SW480 (cell line): ENCODE results near the gene PLEKHM1.
"Not testable (repeated sequence)": the region's sequence is repeated elsewhere in the genome, so short reads cannot be mapped to it uniquely, and the experiment has no call there.

Source experiments
- DNase-seq: peaks from one replicate; pipeline ENCODE4 v3.0.0-alpha.2; 2016; ENCODE audit warnings: low spot score

PLEKHM1 gene

GRCh38 chr17:45461524-45462327, 28.8 kb downstream of the PLEKHM1 start:
- DNase-seq = peak; percentile 46

GRCh38 chr17:45460422-45460821, 30.1 kb downstream of the PLEKHM1 start:
- DNase-seq = not testable (repeated sequence)

DNA sequence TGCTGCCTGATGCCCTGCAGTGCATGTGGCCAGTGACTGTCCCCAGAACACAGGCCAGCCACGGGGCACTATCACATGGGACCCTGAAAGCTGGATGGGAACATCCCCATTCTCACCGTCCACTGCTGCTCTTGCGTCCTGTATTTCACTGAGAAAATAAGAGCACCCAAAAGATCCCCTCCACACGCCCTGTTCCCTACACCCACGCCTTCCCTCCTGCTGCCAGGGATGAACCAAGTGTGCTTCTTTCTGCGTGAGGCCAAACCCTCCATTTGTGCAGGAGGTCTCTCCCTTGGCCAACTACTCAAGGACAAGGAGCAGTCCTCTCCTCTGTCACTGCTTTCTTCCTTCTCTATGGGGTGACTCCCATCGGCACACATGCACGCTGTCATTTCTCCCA, 36.2 kb downstream of the PLEKHM1 start:
- not testable (repeated sequence) for DNase-seq

DNA sequence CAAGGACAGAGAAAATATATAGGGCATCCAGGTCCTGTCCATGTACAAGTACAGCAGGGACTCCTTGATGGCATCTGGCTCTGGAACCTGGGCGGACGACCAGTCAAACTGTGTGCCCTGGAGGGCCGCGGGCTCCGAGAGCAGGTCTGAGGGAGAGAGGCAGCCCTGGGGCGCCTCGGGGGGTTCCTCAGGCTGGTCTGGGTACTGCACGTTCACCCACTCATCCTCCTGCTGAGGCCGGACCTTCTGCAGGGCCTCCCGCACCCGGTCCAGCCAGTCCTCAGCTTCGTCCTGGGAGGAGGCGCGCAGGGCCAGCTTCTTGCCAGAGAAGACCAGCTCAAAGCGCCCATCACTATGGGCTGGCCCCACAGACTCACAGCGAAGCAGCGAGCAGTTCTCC, 36.8 kb downstream of the PLEKHM1 start:
- DNase-seq = not testable (repeated sequence)

- DNase-seq = not testable (repeated sequence)
Observed at GRCh38 chr17:45453225-45453534, 37.3 kb downstream of the PLEKHM1 start.

GRCh38 chr17:45452329-45453224, 37.9 kb downstream of the PLEKHM1 start:
- DNase-seq = not testable (repeated sequence)

DNA sequence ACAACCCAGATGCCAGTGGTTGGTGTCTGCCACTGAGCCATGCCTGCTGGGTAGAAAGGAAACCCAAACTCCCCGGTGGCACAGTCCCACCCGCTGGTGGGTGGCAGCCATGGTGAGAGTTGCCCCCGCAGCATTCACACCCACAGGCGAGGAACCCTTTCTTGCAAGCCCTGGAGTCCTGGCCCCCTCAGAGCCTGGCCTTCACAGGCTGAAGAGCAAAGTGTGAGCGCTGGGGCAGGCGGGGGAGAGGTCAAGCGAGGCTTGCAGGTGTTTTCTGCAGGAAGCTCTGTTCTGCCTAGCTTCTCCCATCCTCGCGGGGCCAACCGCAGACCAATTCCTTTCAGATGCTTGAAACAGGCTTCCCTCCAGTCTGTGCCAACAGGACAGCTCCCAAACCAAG, 38.9 kb downstream of the PLEKHM1 start:
- not testable (repeated sequence) for DNase-seq

- no peak for DNase-seq
Observed at GRCh38 chr17:45451131-45451530, 39.4 kb downstream of the PLEKHM1 start.

DNA sequence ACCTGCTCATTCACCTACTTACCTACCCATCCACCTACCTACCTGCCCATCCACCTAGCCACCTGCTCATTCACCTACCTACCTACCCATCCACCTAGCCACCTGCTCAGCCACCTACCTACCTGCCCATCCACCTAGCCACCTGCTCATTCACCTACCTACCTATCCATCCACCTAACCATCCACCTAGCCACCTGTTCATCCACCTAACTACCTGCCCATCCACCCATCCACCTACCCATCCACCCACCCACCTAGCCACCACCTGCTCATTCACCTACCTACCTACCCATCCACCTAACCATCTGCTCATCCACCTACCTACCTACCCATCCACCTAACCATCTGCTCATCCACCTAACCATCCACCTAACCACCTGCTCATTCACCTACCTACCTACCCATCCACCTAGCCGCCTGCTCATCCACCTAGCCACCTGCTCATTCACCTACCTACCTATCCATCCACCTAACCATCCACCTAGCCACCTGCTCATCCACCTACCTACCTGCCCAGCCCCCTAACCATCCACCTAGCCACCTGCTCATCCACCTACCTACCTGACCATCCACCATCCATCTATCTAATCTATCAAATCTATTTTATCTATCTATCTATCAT, 40.7 kb downstream of the PLEKHM1 start:
- not testable (repeated sequence) for DNase-seq

- not testable (repeated sequence) for DNase-seq
Observed at GRCh38 chr17:45449260-45449659, 41.3 kb downstream of the PLEKHM1 start.

DNA sequence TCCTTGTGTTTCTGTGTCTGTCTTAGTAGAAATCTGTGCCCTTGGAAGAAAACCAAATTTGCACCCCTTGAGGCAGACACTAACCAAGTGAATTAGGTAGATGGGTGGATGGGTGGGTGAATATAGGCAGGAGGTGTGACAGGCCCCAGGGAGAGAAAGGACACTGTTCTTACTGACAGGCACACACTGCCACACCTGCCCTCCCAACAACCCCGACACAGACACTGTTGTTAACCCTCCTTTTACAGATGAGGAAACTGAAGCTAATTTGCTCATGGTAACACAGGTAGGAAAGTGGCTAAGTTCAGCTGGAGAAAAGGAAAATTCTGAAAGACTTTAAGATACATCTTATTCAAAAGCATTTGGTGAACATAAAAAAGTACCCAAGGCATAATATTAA, 42.0 kb downstream of the PLEKHM1 start:
- not testable (repeated sequence) for DNase-seq

DNA sequence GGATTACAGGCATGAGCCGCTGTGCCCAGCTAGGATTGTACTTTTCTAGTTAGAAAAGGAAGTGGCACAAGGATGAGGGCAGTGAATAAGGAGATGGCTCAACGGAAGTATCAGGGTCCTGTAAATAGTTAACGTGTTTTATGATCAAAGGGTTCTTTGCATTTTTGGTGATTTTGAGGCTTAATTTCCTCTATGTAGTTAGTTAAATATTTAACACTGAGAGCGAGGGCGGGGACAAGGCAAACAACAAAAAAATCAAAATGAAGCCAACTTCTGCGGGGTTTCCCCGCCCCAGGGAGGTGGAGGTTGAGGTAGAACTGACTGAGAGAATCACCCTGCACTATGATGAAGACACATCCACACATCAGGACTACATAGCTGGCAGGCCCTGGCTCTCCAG, 42.5 kb downstream of the PLEKHM1 start:
- not testable (repeated sequence) for DNase-seq

DNA sequence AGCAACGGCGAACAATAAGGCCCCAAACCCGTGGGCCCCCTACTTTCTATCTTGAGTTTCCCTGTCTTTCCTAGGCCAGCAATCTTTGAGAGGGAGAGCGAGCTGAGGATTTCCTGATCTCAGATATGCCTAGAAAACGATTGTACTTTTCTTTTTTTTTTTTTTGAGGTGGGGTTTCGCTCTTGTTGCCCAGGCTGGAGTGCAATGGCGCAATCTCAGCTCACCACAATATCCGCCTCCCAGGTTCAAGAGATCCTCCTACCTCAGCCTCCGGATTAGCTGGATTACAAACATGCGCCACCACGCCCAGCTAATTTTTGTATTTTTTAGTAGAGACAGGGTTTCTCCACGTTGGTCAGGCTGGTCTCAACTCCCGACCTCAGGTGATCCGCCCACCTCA, 42.9 kb downstream of the PLEKHM1 start:
- DNase-seq = not testable (repeated sequence)

DNA sequence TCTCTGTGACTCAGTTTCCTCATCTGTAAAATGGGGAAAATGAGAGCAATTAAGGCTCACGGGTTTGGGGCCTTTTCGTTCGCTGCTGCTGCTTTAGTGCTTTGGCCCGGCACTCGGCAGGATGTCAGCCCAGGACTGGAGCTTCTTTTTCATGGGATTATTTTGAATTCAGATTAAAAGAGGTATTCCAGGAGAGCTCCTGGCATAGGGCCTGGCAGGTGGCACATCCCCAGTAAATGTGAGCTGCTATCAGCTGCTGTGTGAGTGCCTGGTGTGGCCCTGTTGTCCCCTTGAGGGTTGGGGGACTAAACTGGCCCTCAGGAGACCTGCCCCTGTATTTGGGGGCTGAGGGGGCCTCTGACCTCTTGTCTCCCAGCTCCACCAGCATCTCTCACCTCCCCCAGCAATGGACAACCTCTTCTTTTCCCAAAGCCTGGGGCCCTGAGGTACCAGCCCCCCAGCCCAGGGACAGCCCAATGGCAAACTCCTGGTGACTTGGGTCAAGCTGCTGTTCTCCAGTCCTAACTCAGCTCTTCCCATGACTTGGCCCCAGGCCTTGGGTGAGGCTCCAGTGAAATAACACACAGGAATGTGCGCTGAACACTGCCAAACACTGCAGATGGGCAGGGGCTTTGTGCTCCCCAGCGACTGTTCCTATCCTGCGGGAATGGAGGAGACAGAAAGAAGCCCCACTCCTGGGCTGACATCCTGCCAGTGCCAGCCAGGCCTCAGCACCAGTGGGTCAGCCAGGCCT, 43.5 kb downstream of the PLEKHM1 start:
- DNase-seq = not testable (repeated sequence)

DNA sequence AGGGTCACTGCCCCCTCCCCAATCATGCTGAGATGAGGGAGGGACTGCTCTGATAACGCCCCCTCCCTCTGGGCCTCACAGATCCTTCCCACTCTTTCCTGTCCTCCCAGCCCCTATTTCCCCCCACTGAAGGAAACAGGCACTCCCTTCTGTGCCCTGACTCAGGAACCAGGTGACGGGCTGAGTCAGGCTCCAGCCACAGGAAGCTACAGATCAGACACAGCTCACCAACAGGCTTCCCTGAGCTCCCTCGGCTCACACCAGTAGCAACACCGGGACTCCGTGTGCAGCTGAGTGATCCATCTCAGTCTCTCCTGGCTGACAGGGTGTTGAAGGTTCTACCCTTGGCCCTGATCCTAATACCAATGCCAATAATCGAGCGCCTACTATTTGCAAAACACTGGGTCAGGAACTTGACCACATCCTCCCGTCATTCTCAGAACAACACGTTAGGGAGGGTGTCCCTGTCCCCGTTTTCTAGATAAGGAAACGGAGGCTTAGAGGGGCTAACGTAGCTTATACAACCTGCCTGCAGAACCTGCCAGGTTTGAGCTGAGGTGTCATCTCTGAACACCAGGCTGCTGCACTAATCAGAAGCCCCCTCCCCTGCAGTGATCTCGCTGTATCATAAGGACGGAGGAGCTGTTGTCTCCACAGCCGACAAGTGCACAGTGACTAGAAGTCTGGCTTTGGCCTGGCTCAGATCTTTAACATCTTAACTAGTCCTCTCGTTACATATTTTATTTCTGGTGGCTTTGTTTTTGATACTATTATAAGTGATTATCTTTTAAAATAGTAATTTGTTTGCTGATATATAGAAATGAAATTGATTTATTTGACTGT, 44.4 kb downstream of the PLEKHM1 start:
- peak; percentile 28 for DNase-seq

GRCh38 chr17:45444856-45445820, 45.4 kb downstream of the PLEKHM1 start:
- DNase-seq = not testable (repeated sequence)

GRCh38 chr17:45444301-45444700, 46.2 kb downstream of the PLEKHM1 start:
- not testable (repeated sequence) for DNase-seq

DNA sequence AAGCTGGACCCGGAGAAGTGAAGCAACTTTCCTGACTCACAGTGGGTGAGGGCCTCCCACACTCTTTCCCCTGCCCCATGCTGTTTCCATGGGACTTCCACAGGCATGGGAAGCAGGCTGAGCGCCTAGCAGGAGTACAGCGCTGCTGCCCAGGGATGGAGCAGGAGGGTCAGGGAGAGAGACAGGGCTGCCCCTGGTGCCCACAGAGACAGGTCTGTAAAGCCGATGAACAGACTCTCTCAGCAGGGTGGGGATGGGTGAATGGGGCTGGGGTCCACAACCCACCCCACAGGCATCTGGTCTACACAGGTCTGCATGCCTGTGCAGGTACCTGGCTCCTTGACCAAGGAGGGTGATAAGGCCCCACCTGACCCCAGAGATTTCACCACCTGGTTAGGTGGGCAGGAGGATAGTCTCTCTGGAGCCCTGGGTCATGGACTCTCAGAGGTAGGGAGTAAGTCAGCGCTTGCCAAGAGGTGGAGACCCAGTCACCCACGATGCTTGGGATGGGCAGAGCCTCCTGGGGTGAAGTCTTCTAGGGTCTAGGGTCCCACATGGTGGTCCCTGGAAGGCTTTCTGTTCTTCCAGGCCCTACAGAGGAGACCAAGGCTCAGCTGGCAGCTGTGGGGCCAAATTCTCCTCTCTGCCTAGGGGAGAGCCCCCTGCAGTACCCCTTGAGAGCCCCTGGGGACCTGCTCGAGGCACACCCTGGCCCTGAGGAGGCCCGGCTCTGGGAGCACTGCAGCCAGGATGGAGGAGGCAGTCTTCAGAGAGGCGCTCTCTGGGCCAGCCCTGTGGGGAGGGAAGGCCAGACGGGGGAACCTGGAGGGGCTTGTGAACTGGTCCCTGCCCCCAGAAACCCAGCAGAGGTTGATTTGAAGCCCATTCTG, 46.9 kb downstream of the PLEKHM1 start:
- DNase-seq = not testable (repeated sequence)
